Stimulated activated CD4-positive, alpha-beta T cell treated with anti-CD3 and anti-CD28 coated beads, Interleukin-4, amount 100 ng/mL, for 1 hour (primary cell): ENCODE data around the gene VN1R5.
"Not testable (repeated sequence)": the region's sequence is repeated elsewhere in the genome, so short reads cannot be mapped to it uniquely, and the experiment has no call there.

Source experiments
- DNase-seq: peaks from one replicate; pipeline ENCODE4 v3.0.0-alpha.2; 2020

VN1R5 gene

DNA sequence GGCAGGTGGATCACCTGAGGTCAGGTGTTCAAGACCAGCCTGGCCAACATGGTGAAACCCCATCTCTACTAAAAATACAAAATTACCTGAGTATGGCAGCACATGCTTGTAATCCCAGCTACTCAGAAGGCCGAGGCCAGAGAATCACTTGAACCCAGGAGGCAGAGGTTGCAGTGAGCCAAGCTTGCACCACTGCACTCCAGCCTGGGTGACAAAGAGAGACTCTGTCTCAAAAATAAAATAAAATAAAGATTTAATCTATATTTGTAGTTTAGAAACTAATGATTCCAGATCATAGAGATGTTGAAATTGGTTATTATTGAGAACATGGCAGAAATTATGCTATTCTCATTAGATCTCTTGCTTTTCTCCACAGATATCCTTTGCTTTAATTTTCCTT lies at the start of gene VN1R5:
VN1R5 (plus strand) TSS at position 301 of the 400 bp plus-strand sequence.
- DNase-seq: not testable (repeated sequence)

DNA sequence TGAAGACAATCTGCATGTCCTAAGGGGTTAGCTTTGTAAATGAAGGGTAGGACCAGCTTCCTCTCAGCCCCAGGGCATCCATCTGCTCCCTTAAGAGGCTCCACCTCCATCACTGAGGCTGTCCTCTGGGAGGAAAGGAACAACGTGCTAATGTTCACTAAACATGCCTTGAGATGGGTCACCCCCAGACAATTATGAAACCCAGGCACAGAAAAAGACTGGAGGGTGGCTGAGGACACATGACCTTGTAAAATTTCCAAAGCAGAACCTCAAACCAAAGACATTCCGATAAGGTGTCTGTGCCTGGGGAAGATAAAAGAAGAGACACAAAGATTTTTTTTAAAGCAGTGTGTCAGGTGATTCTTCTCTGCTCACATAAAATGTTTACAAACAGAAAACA lies 46.5 kb upstream of the VN1R5 start:
- no peak for DNase-seq

DNA sequence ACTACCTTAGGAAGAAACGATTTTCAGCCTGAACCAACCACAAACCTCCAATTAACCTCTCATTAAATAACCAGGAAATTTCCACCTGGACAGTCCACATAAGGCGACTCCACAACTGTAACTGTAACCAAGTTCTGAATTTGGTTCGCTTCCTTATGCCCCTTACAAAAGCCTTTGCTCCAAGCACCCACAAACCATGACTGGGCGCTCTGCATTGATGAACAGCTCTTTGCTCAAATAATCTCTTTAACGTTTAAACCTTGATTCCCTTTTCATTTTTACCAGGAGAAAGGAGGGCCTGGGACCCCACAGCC lies 45.9 kb upstream of the VN1R5 start:
- no peak for DNase-seq

DNA sequence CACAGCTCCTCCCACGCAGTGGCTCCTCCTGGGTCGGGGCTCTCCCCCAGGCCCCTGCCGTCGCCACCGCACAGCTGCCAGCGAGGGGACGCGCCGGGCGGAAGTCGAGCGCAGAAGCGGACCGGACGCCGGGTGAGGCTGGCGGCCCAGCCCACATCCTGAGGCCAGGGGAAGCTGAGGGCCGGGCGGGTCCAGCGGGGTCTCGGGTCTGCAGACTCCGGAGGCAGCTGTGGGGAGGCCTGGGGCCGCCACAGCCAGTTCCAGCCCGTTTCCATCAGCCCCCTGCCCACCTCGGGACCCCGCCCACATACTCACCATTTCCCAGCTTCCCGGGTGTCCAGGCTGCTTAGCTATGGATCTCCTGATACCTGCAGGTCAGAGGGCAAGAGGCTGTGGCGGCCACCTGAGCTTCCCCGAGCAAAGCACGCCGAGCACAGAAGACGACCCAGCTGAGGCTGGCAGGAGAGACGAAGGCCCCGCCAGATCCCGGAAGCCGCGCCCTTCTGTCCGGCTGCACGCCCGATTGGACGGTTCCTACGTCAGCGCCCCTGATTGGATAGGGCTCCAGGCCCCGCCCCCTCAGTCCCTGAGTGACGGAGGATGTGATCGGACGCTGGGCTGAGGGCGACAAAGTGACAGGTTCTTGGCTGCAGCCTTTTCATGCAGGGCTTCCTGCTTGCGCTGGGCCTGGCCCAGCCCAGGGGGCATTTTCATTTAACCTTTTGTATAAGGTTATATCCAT lies 45.3 kb upstream of the VN1R5 start:
- peak; percentile 96 for DNase-seq

DNA sequence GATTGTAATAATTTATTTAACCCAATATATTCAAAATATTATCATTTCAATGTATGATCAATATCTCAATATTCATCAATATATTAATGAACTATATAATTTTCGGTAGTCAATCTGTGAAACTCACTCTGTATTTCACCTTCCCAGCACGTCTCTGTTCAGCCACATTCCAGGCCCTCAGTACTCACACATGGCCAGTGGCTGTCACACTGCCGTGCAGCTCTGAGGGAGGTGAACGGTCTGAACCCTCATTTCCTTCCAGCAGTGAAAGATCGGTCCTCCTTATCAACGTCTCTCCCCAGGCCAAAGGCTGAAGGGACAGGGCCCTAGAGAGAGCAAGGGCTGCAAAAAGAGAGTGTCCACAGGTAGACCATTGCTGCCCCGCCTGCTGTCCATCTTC lies 44.5 kb upstream of the VN1R5 start:
- DNase-seq: no peak

DNA sequence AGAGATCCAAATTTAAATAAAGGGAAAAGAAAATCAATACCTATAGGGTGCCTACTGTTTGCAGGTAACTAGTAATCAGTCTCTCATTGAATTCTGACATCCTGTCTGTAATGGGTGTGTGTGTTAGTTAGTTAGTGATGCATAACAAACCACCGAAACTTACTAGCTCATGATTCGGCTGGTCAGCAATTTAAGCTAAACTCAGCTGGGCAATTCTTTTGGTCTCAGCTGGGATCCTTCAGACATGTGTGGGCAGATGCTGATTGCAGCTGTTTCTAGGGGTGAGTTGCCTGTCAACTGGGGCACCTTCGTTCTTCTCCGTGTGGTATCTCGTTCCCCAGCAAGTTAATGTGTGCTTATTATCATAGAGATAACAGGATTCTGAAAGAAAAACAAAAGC lies 43.9 kb upstream of the VN1R5 start:
- DNase-seq: no peak

DNA sequence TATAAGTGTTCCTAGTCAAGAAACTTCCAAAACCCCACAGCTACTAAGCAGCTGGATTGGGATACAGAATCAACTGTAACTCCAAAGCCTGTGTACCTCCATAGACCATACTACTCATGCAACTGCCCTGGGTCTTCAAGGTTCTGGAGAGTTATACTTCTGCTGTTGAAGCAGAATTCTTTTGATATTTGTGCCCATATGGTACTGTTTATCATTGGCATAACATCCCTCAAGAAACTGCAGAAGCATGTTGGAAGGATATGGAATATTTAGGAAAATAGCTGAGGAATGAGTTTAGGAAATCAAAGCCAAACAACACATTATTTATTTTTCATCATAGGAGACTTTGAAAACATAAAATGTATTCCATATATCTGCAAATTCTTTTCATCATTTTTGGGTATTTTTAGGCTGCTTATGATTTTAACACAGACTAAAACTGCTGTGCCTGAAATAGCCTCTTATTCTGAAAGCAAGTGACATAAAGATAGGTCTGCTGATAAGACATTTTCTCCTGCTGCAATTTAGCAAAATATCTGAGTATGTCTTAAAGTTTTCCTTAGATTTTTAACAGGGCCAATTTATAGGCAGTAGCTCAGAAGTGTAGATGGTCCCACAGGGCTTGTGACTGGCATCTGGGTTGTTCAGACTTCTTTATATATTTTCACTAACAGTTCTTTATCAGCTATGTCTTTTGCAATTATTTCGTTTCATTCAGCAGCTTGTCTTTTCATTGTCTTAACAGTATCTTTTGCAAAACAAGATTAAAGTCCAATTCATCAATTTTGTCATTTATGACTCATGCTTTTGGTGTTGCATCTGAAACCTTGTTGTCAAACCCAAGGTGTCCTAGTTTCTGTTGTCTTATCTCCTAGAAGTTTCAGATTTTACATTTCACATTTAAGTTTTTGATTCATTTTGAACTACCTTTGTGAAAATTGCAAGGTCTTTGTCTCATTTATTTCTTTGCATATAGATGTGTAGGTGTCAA lies 43.0 kb upstream of the VN1R5 start:
- DNase-seq: no peak

DNA sequence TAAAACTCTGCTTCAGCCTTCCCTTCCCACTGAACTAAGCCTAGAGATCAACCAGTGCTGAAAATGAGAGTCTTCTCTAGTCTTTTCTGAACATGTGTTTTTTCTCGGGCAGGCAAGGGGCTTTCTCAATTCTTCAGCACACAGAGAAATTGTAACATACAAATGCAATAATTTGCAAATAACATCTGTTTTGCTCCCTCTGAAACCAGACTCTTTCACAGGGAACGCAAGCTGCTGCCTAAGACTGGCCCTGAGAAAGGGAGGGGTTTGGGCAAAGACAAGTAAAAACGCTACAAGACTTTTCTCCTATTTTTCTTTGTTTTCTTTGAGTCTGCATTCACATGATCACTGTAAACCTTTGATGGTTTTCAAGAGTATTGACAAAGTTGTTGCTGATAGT lies 39.6 kb upstream of the VN1R5 start:
- no peak for DNase-seq

DNA sequence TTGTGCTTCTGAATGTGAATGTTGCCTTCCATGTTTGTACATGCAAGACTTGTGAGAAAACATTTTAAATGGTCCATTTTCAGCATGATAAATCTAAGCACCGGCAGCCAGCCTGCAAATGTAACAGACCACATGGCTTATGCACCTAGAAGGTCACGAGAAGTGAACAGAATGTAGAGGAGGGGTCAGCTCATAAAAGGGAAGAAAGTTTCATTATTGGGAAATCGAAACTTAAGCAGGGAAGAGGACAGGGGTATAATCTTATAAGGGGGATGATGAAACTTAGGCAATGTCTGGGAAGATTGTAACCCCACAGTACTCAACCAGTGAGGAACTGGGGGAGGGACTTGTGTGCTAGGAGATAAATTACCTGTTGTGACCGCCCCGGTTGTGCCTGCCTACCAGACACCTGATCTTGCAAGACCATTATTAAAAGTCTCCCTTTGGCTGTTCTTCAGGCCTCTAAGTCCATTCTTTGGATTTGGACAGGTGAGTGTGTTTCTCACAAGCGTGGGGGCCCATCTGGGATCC lies 37.7 kb upstream of the VN1R5 start:
- no peak for DNase-seq

DNA sequence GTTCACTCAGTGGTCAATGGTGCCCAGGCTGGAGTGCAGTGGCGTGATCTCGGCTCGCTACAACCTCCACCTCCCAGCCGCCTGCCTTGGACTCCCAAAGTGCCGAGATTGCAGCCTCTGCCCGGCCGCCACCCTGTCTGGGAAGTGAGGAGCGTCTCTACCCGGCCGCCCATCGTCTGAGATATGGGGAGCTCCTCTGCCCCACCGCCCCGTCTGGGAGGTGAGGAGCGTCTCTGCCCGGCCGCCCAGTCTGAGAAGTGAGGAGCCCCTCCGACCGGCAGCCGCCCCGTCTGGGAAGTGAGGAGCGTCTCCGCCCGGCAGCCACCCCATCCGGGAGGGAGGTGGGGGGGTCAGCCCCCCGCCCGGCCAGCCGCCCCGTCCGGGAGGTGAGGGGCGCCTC lies 35.6 kb upstream of the VN1R5 start:
- DNase-seq: not testable (repeated sequence)

DNA sequence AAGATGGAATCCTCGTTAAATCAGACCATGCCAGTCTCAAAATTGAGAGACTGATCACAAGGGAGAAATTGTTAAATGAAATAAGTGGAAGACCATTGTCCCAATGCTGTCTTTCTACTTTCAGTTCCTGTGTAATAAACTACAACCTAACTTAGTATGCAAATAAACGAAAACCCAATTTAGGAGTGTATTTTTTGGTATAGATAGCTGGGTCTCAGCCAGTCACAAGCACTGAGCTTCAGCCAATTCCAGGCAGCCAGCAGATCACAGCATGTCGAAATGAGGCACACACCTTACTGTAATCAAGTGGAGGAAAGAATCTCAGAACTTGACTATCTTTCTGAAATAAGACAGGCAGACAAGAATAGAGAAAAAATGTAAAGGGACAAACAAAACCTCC lies 33.0 kb upstream of the VN1R5 start:
- DNase-seq: no peak

DNA sequence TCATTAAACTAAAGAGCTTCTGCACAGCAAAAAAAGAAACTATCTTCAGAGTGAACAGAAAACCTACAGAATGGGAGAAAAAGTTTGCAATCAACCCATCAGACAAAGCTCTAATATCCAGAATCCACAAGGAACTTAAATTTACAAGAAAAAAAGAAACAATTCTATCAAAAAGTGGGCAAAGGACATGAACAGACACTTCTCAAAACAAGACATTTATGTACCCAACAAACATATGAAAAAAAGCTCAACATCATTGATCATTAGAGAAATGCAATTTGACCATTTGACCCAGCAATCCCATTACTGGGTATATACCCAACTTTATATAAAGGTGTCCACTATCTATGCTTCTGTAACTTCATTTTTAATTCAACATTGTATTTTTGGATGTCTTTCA lies 31.1 kb upstream of the VN1R5 start:
- DNase-seq: no peak

DNA sequence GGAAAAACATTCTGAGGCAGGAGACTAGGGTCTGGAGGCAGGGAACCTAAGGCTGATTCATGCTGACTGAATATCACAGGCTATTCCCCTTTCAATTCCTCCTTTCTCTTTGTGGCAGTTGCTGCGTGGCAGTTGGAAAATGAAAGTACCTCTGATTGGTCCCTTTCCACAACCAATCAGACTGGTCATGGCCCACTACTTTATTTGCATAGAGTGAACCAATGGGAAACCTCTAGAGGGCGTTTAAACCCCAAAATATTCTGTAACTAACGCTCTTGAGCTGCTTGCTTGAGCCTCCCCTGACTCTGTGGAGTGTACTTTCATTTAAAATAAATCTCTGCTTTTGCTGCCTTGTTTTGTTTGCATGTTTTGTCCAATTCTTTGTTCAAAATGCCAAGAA lies 27.7 kb upstream of the VN1R5 start:
- DNase-seq: no peak

DNA sequence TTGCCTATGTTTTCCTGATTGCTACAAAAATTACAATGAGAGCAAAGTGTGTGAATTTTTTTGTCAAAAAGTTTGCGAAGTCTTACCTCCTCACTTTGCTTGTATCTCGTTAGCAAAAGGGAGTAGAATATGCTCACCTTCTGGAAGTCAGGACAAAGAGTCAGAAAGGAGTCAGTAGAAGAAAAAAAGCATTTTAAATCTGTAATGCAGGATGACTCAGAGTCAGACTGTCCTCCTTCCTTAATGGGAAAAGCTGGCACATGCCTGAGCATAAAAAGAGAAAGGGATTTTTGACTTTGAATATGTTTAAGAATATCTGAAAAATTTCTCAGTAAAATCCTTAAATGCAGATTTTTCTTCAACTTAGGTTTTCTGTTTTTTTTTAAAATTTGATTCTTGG lies 14.2 kb upstream of the VN1R5 start:
- no peak for DNase-seq

DNA sequence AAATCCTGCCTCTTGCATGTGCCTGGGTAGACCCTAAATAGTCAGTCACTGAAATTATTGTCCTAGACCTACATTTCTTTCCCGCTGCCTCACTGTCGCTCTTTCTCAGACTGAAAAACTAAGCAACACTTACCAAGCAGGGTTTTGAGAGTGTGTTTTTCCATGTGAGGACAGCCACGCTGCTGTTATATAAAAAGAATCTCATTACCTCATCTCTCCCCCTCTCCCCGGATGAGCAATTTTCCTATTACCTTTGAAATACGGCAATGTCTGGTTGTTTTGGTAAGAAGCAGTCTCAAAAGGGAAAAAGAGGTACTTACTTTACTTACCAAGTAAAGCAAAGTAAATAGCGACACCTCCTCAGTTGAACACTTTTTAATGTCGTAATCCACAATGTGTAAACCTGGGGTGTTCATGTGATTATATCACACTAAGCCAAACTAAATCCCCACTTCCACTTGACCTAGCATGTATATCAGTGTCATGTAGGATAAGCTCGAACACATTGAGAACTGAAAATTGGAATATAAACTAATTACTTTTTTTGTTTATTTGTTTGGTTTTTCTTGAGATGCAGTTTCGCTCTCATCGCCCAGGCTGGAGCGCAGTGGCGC lies 12.2 kb upstream of the VN1R5 start:
- no peak for DNase-seq

DNA sequence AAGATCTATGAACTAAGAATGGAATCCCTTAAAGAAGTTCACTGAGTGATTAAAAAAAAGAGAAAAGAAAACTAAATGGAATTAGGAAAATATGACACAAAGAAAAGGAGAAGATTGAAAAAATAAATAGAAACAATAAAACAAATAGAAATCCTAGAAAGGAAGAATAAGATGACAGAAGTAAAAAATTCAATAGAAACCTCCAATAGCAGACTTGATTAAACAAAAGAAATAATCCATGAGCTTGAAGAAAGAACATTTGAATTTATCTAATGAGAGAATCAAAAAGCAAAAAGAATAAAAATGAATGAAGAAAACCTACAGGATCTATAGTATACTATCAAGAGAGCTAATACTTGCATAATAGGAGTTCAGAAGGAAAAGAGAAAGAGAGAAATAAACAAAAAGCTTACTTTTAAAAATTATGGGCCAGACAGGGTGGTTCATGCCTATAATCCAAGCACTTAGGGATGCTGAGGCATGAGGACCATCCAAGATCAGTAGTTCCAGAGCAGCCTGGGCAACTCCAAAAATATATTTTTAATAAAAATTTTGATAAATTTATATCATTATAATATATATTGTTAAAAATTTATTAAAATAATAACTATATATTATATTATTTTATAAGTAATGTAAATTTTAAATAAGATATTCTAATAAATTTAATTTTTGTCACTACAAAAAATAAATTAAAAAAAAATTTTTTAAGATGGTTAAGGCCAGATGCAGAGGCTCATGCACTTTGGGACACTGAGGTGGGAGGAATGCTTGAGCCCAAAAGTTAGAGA lies 9.4 kb upstream of the VN1R5 start:
- no peak for DNase-seq

DNA sequence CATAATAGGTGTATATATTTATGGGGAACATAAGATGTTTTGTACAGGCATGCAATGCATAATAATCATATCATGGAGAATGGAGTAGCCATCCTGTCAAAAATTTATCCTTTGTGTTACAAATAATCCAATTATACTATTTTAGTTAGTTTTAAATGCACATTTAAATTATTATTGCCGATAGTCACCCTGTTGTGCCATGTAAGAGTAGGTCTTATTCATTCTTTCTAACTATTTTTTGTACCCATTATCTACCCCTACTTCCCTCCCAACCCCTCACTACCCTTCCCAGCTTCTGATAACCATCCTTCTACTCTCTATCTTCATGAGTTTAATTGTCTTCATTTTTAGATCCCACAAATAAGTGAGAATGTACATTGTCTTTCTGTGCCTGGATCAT lies 8.3 kb upstream of the VN1R5 start:
- DNase-seq: no peak

DNA sequence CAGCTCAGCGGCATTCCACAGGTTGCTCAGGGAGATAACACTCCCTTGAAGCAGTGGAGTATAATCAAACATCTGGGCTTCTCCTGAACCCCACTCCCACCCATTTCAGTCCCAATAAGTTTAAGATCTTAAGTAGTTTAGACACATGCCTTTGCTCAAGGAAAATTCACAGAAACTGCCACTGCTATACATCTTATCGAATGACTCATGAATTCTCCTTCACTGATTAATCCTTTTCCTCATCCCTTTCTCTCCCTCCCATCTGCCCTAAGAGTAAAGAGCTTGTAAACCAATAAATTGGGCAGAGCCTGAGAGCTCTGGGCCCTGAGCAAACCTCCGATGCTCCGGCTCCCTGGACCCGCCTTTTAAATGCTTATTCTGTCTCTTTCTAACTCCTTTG lies 10.2 kb downstream of the VN1R5 start:
- DNase-seq: no peak

DNA sequence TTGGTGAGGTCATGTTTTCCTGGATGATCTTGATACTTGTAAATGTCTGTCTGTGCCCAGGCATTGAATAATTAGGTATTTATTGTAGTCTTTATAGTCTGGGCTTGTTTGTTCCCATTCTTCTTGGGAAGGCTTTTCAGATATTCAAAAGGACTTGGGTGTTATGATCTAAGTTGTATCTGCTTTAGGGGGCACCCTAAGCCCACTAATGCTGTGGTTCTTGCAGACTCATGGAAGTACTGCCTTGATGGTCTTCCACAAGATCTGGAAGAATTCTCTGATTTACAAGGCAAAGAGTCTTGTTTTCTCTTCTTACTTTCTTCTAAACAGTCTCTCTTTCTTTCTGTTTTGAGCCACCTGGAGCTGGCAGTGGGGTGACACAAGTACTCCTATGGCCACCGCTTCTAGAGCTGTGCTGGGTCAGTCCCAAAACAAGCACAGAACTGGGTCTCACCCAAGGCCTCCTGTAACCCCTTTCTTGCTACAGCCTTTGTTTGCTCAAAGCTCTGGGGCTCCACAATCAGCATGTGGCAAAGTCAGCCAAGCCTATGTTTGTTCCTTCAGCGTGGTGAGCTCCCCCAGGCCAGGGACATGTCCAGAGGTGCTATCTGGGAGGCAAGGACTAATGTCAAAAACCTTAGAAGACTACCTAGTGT lies 12.6 kb downstream of the VN1R5 start:
- DNase-seq: no peak

DNA sequence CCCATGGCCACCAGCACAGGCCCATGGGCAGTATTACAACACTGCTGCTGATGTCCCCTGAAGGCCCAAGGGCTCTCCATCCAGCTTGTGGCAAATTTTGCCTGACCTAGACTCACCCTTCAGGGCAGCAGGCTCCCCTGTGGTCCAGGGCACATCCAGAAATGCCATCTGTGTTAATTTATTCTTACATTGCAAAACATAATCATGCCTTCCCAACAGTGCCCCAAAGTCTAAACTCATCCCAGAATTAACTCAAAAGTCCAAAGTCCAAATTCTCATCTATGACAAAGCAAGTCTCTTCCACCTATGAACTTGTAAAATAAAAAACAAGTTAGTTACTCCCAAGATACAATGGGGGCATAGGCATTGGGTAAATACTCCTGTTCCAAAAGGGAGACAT lies 13.3 kb downstream of the VN1R5 start:
- no peak for DNase-seq

DNA sequence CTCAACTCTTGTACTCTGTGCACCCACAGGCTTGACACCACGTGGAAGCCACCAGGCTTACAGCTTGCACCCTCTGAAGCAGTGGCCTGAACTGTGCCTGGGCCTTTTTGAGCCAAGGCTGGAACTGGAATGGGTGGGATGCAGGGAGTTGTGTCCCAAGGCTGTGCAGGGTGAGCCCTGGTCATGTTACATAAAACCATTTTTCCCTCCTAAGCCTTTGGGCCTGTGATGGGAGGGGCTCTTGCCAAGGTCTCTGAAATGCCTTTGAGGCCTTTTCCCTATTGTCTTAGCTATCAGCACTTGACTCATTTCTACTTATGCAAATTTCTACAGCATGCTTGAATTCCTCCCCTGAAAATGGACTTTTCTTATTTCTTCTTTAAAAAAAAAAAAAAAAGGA lies 14.1 kb downstream of the VN1R5 start:
- DNase-seq: no peak

DNA sequence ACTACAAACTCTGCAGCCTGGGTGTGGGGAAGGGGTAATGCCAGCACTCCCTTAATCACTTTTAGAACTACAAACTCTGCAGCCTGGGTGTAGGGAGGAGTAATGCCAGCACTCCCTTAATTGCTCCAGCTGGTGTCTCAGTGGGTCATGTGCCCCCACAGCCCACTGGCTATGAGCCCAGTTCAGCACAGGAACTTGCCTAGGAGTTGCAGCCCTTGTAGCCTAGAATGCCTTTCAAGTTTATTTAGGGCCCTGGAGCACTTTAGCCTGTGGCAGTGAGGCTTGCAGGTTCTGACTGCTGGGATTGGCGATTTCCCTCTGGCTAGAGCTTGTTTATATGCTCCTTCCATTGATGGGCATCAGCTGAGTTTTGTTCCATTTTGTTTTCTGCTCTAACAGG lies 17.1 kb downstream of the VN1R5 start:
- no peak for DNase-seq
